Measurements from ENCODE around the gene C1orf21. TPM values are rescaled to one million over a fixed set of nuclear protein-coding genes. Genes with fewer than 3 reads are reported as not detected.

The C1orf21 gene
- total RNA-seq, 6 experiments from 2014 or later = 4.3 to 29.2 (median 13.1) TPM

GRCh38 chr1:184362876-184363275 is 24.0 kb upstream of the C1orf21 start:
- Histone ChIP-seq H3K4me1 (no peaks in the 10 kb centered on the region), H3K27ac (no peak overlapping the region), H3K27me3 (no peaks in the 10 kb centered on the region), H3K36me3 (no peaks in the 10 kb centered on the region), H3K4me3 (no peak overlapping the region), H3K9me3 (no peaks in the 10 kb centered on the region)
- no CpG with 5 or more reads among the region's 1 CpG for WGBS (ENCODE audit: insufficient coverage, low coverage, low lambda C conversion rate, missing lambda C conversion rate)
- DNase-seq (no peak), ATAC-seq (no peak)
- TF ChIP-seq CTCF (IDR thresholded peaks at IDR 0.05) (no peak), POLR2A (IDR thresholded peaks at IDR 0.05) (no peak)
- intact Hi-C loops (cut with DNase I) = no loop called here

GRCh38 chr1:184365699-184366098 is 21.1 kb upstream of the C1orf21 start:
- no peak for TF ChIP-seq POLR2A (IDR thresholded peaks at IDR 0.05)
- no peak for TF ChIP-seq CTCF (IDR thresholded peaks at IDR 0.05)
- intact Hi-C loops (cut with DNase I) = no loop called here

GRCh38 chr1:184366997-184367396 is 19.8 kb upstream of the C1orf21 start:
- Histone ChIP-seq H3K36me3 (no peaks in the 10 kb centered on the region), H3K27ac (no peak overlapping the region), H3K9me3 (no peaks in the 10 kb centered on the region), H3K27me3 (no peaks in the 10 kb centered on the region), H3K4me3 (no peak overlapping the region), H3K4me1 (no peaks in the 10 kb centered on the region)
- ATAC-seq (no peak), DNase-seq (no peak)
- 79% methylated on average over 6 of the region's 11 CpGs for WGBS (ENCODE audit: insufficient coverage, low coverage, low lambda C conversion rate, missing lambda C conversion rate)
- intact Hi-C loops (cut with DNase I) = no loop called here
- TF ChIP-seq CTCF (IDR thresholded peaks at IDR 0.05) (no peak), POLR2A (IDR thresholded peaks at IDR 0.05) (no peak)

More at GRCh38 chr1:184365699-184366098, 21.1 kb upstream of the C1orf21 start:
- WGBS (ENCODE audit: insufficient coverage, low coverage, low lambda C conversion rate, missing lambda C conversion rate) = 72% methylated on average over 2 of the region's 2 CpGs
- Histone ChIP-seq H3K36me3 (no peaks in the 10 kb centered on the region), H3K27me3 (no peaks in the 10 kb centered on the region), H3K27ac (no peak overlapping the region), H3K4me3 (no peak overlapping the region), H3K9me3 (no peaks in the 10 kb centered on the region), H3K4me1 (no peaks in the 10 kb centered on the region)
- no peak for ATAC-seq
- no peak for DNase-seq

- 67% methylated on average over 1 of the region's 1 CpG for WGBS (ENCODE audit: insufficient coverage, low coverage, low lambda C conversion rate, missing lambda C conversion rate)
These were observed 19.3 kb upstream of the C1orf21 start for GRCh38 chr1:184367427-184368038.

More at GRCh38 chr1:184367427-184368038, 19.3 kb upstream of the C1orf21 start:
- Histone ChIP-seq H3K4me1 (no peaks in the 10 kb centered on the region), H3K27ac (no peak overlapping the region), H3K36me3 (no peaks in the 10 kb centered on the region), H3K27me3 (no peaks in the 10 kb centered on the region), H3K9me3 (no peaks in the 10 kb centered on the region), H3K4me3 (no peak overlapping the region)
- no peak for ATAC-seq
- TF ChIP-seq CTCF (IDR thresholded peaks at IDR 0.05) (no peak), POLR2A (IDR thresholded peaks at IDR 0.05) (no peak)
- DNase-seq = no peak
- intact Hi-C loops (cut with DNase I) = no loop called here
